SK-N-SH treated with all-trans-retinoic acid at 6 μM for 48 hours (cell line): ENCODE results near the gene ZDHHC19.

Source experiments
- ATAC-seq: fragments of 200-7000 bp; cut with Tn5 transposase; 3 replicates; pipeline ENCODE4 v1.9.1; 2020; ENCODE audit warnings: mild to moderate bottlenecking, moderate library complexity
- ARNTL ChIP-seq: fragments of 450-650 bp; formaldehyde crosslinking; IDR thresholded peaks from 2 replicates; pipeline ENCODE4 v1.5.0; 2020; ENCODE audit warnings: low read depth, mild to moderate bottlenecking, moderate library complexity, borderline replicate concordance
- BACH2 ChIP-seq: fragments of 250-450 bp; sonication (Bioruptor Pico); IDR thresholded peaks from 2 replicates; pipeline ENCODE4 v1.9.0; 2021; ENCODE audit warnings: mild to moderate bottlenecking, borderline replicate concordance
- CSDC2 ChIP-seq: fragments of 250-450 bp; sonication (Bioruptor Pico); IDR thresholded peaks from 2 replicates; pipeline ENCODE4 v1.5.0; 2020; ENCODE audit warnings: mild to moderate bottlenecking, moderate library complexity
- ESRRG ChIP-seq: fragments of 250-450 bp; sonication (Bioruptor Pico); IDR thresholded peaks from 2 replicates; pipeline ENCODE4 v1.6.1; 2021; ENCODE audit warnings: mild to moderate bottlenecking
- GLIS3 ChIP-seq: fragments of 250-450 bp; sonication (Bioruptor Pico); IDR thresholded peaks from 2 replicates; pipeline ENCODE4 v1.5.0; 2020; ENCODE audit warnings: mild to moderate bottlenecking, moderate library complexity
- OSR1 ChIP-seq: fragments of 250-450 bp; sonication (Bioruptor Pico); IDR thresholded peaks from 2 replicates; pipeline ENCODE4 v1.8.0; 2022; ENCODE audit warnings: moderate library complexity, mild to moderate bottlenecking, inconsistent platforms
- PPARA ChIP-seq: fragments of 250-450 bp; sonication (Bioruptor Pico); IDR thresholded peaks from 2 replicates; pipeline ENCODE4 v1.5.0; 2020; ENCODE audit warnings: mild to moderate bottlenecking, borderline replicate concordance
- RARB ChIP-seq: fragments of 250-450 bp; sonication (Bioruptor Pico); IDR thresholded peaks from 2 replicates; pipeline ENCODE4 v1.8.0; 2021; ENCODE audit warnings: mild to moderate bottlenecking, moderate library complexity
- SNAI2 ChIP-seq: fragments of 250-450 bp; sonication (Bioruptor Pico); IDR thresholded peaks from 2 replicates; pipeline ENCODE4 v1.5.0; 2020; ENCODE audit warnings: mild to moderate bottlenecking, moderate library complexity
- TCF4 ChIP-seq: fragments of 250-450 bp; sonication (Bioruptor Pico); IDR thresholded peaks from 2 replicates; pipeline ENCODE4 v1.8.0; 2021; ENCODE audit warnings: mild to moderate bottlenecking, moderate library complexity, borderline replicate concordance
- TOX ChIP-seq: fragments of 250-450 bp; sonication (Bioruptor Pico); IDR thresholded peaks from 2 replicates; pipeline ENCODE4 v1.8.0; 2021; ENCODE audit warnings: mild to moderate bottlenecking, moderate library complexity, borderline replicate concordance
- ZC3H10 ChIP-seq: fragments of 250-450 bp; sonication (Bioruptor Pico); IDR thresholded peaks from 2 replicates; pipeline ENCODE4 v1.5.1; 2021; ENCODE audit warnings: mild to moderate bottlenecking, moderate library complexity
- ZFP3 ChIP-seq: fragments of 250-450 bp; sonication (Bioruptor Pico); IDR thresholded peaks from 2 replicates; pipeline ENCODE4 v1.5.0; 2020; ENCODE audit warnings: mild to moderate bottlenecking, moderate library complexity
- ZFP30 ChIP-seq: fragments of 450-650 bp; formaldehyde crosslinking; IDR thresholded peaks from 2 replicates; pipeline ENCODE4 v1.5.0; 2022; ENCODE audit warnings: mild to moderate bottlenecking, moderate library complexity
- ZNF565 ChIP-seq: fragments of 450-650 bp; formaldehyde crosslinking; conservative IDR thresholded peaks from 2 replicates; pipeline ENCODE4 v1.5.0; 2020; ENCODE audit warnings: low read depth, mild to moderate bottlenecking, moderate library complexity
- ZNF70 ChIP-seq: fragments of 450-650 bp; formaldehyde crosslinking; IDR thresholded peaks from 2 replicates; pipeline ENCODE4 v1.5.0; 2020; ENCODE audit warnings: mild to moderate bottlenecking, moderate library complexity
- ZNF8 ChIP-seq: fragments of 450-650 bp; formaldehyde crosslinking; IDR thresholded peaks from 2 replicates; pipeline ENCODE4 v1.5.0; 2020; ENCODE audit warnings: mild to moderate bottlenecking, moderate library complexity
- TF ChIP-seq, protein P1 (sequence below): fragments of 250-450 bp; sonication (Bioruptor Pico); IDR thresholded peaks from 2 replicates; pipeline ENCODE4 v1.5.0; 2020; ENCODE audit warnings: mild to moderate bottlenecking, moderate library complexity
- TF ChIP-seq, protein P2 (sequence below): fragments of 250-450 bp; sonication (Bioruptor Pico); IDR thresholded peaks from 2 replicates; pipeline ENCODE4 v1.8.0; 2020; ENCODE audit warnings: mild to moderate bottlenecking, moderate library complexity, borderline replicate concordance
- TF ChIP-seq, protein P3 (sequence below): fragments of 250-450 bp; sonication (Bioruptor Pico); IDR thresholded peaks from 2 replicates; pipeline ENCODE4 v1.8.0; 2021; ENCODE audit warnings: low read depth, mild to moderate bottlenecking, moderate library complexity, borderline replicate concordance
- TF ChIP-seq, protein P4 (sequence below): fragments of 250-450 bp; sonication (Bioruptor Pico); IDR thresholded peaks from 2 replicates; pipeline ENCODE4 v1.5.1; 2021; ENCODE audit warnings: mild to moderate bottlenecking, moderate library complexity

The ZDHHC19 gene

DNA sequence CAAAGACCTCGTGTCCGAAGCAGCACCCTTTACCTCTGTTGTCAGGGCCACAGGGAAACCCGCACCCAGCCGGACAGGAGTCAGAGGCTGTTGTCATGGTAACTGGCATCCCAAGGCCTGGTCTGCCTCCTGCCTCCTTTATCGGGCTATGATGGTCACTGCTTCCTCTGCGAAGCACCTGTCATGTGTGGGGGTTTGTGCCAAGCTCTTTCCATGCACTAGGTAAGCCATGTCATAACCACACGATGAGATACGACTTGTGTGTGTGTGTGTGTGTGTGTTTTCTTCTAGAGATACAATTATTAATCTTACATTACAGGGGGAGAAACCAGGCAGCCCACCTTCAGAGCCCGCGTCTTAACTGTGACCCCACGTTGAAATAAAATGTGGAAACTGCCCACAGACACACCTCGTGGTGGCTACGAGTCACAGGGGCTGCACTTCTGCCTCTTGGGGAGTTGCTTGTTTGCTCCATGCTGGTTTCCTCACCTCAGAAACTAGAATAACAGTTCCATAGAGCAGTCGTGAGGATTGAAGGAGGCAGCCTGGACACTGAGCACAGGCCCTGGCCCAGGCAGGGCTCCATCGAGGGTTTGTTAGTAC lies 18.0 kb downstream of the ZDHHC19 start:
- TF ChIP-seq, protein P1, sequence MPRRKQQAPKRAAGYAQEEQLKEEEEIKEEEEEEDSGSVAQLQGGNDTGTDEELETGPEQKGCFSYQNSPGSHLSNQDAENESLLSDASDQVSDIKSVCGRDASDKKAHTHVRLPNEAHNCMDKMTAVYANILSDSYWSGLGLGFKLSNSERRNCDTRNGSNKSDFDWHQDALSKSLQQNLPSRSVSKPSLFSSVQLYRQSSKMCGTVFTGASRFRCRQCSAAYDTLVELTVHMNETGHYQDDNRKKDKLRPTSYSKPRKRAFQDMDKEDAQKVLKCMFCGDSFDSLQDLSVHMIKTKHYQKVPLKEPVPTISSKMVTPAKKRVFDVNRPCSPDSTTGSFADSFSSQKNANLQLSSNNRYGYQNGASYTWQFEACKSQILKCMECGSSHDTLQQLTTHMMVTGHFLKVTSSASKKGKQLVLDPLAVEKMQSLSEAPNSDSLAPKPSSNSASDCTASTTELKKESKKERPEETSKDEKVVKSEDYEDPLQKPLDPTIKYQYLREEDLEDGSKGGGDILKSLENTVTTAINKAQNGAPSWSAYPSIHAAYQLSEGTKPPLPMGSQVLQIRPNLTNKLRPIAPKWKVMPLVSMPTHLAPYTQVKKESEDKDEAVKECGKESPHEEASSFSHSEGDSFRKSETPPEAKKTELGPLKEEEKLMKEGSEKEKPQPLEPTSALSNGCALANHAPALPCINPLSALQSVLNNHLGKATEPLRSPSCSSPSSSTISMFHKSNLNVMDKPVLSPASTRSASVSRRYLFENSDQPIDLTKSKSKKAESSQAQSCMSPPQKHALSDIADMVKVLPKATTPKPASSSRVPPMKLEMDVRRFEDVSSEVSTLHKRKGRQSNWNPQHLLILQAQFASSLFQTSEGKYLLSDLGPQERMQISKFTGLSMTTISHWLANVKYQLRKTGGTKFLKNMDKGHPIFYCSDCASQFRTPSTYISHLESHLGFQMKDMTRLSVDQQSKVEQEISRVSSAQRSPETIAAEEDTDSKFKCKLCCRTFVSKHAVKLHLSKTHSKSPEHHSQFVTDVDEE (CRISPR knock-in tag), result no peak
- TF ChIP-seq, protein P2, sequence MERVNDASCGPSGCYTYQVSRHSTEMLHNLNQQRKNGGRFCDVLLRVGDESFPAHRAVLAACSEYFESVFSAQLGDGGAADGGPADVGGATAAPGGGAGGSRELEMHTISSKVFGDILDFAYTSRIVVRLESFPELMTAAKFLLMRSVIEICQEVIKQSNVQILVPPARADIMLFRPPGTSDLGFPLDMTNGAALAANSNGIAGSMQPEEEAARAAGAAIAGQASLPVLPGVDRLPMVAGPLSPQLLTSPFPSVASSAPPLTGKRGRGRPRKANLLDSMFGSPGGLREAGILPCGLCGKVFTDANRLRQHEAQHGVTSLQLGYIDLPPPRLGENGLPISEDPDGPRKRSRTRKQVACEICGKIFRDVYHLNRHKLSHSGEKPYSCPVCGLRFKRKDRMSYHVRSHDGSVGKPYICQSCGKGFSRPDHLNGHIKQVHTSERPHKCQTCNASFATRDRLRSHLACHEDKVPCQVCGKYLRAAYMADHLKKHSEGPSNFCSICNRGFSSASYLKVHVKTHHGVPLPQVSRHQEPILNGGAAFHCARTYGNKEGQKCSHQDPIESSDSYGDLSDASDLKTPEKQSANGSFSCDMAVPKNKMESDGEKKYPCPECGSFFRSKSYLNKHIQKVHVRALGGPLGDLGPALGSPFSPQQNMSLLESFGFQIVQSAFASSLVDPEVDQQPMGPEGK (CRISPR knock-in tag), result no peak
- TF ChIP-seq, protein P3, sequence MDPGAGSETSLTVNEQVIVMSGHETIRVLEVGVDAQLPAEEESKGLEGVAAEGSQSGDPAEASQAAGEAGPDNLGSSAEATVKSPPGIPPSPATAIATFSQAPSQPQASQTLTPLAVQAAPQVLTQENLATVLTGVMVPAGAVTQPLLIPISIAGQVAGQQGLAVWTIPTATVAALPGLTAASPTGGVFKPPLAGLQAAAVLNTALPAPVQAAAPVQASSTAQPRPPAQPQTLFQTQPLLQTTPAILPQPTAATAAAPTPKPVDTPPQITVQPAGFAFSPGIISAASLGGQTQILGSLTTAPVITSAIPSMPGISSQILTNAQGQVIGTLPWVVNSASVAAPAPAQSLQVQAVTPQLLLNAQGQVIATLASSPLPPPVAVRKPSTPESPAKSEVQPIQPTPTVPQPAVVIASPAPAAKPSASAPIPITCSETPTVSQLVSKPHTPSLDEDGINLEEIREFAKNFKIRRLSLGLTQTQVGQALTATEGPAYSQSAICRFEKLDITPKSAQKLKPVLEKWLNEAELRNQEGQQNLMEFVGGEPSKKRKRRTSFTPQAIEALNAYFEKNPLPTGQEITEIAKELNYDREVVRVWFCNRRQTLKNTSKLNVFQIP (CRISPR knock-in tag), result no peak
- TF ChIP-seq GLIS3 (CRISPR knock-in tag) (no peak), ZFP30 (CRISPR knock-in tag) (no peak), ESRRG (CRISPR knock-in tag) (no peak), TCF4 (no peak), ZNF8 (CRISPR knock-in tag) (no peak), ZC3H10 (CRISPR knock-in tag) (no peak), BACH2 (no peak), OSR1 (no peak), ZFP3 (CRISPR knock-in tag) (no peak), ZNF565 (CRISPR knock-in tag) (no peak), RARB (CRISPR knock-in tag) (no peak), TOX (CRISPR knock-in tag) (no peak), PPARA (no peak), ZNF70 (CRISPR knock-in tag) (no peak)
- TF ChIP-seq, all 23 proteins: peak for 0
- no peak for ATAC-seq

DNA sequence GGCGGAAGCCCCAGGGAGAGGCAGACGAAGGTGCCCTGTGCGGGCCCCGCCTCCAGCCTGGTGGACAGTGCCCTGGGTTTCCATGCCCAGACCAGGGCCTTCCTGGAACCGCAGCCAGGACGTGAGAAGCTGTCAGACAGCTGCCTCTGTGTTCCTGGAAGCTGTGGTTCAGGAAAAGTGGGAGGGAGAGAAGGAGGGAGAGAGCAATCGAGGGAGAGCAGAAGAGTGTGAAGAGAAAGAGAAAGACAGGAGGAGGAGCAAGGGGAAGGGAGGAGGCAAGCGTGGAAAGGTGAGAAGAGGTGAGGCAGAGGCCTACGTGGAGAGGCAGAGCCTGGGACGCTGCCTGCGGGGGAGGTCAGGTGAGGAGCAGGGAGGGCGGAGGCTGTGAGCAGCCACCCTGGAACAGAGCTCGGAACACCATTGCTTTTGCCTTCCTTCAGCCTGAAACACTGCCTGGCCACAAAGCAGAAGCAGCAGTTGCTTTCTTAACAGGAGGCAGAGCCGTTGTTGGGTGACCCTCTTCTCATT lies 18.6 kb downstream of the ZDHHC19 start:
- TF ChIP-seq ZC3H10 (CRISPR knock-in tag) (no peak), TOX (CRISPR knock-in tag) (no peak), ZNF565 (CRISPR knock-in tag) (no peak), GLIS3 (CRISPR knock-in tag) (no peak), ZNF70 (CRISPR knock-in tag) (no peak), SNAI2 (no peak), BACH2 (no peak), OSR1 (no peak), ZFP30 (CRISPR knock-in tag) (no peak), ESRRG (CRISPR knock-in tag) (no peak), RARB (CRISPR knock-in tag) (no peak), TCF4 (no peak), ARNTL (CRISPR knock-in tag) (no peak), CSDC2 (CRISPR knock-in tag) (no peak), ZNF8 (CRISPR knock-in tag) (no peak), ZFP3 (CRISPR knock-in tag) (no peak)
- TF ChIP-seq, protein P1 (CRISPR knock-in tag), result no peak
- TF ChIP-seq, protein P3 (CRISPR knock-in tag), result no peak
- TF ChIP-seq, protein P4, sequence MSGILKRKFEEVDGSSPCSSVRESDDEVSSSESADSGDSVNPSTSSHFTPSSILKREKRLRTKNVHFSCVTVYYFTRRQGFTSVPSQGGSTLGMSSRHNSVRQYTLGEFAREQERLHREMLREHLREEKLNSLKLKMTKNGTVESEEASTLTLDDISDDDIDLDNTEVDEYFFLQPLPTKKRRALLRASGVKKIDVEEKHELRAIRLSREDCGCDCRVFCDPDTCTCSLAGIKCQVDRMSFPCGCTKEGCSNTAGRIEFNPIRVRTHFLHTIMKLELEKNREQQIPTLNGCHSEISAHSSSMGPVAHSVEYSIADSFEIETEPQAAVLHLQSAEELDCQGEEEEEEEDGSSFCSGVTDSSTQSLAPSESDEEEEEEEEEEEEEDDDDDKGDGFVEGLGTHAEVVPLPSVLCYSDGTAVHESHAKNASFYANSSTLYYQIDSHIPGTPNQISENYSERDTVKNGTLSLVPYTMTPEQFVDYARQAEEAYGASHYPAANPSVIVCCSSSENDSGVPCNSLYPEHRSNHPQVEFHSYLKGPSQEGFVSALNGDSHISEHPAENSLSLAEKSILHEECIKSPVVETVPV (CRISPR knock-in tag), result no peak
- ATAC-seq, result no peak
